Lung (tissue), 12 donors: Measurements from ENCODE around the gene INPP5E. TPM values are rescaled to one million over a fixed set of nuclear protein-coding genes. Genes with fewer than 3 reads are reported as not detected.

Source experiments
- ATAC-seq: fragments of 200-7000 bp; cut with Tn5 transposase; one replicate; pipeline ENCODE4 v1.9.1; 2020; ENCODE audit warnings: moderate number of reproducible peaks; ENCODE audit not compliant: insufficient read depth, low FRiP score
- DNase-seq, 3 donors: peaks; one replicate each; pipeline ENCODE4 v3.0.0-alpha.2; 2013 to 2017
- H3K27ac ChIP-seq, 2 donors: one replicate each; pipeline ENCODE4 v1.5.1; 2013; ENCODE audit warnings: mild to moderate bottlenecking in 2 of 2, moderate library complexity in 2 of 2, control low read depth in 1 of 2, inconsistent platforms in 1 of 2, low read depth in 1 of 2, low read length in 1 of 2
- H3K27me3 ChIP-seq, 3 donors: one replicate each; pipeline ENCODE4 v1.5.1; 2013; ENCODE audit warnings: low read length in 2 of 3; ENCODE audit not compliant: control insufficient read depth in 3 of 3, insufficient read depth in 3 of 3
- H3K36me3 ChIP-seq, 4 donors: one replicate each; pipeline ENCODE4 v1.5.1; 2013; ENCODE audit warnings: low read length in 4 of 4, mild to moderate bottlenecking in 1 of 4, moderate library complexity in 1 of 4; ENCODE audit not compliant: control insufficient read depth in 4 of 4, insufficient read depth in 4 of 4
- H3K4me1 ChIP-seq, 5 donors: one replicate each; pipeline ENCODE4 v1.5.1; 2013; ENCODE audit warnings: low read length in 5 of 5, mild to moderate bottlenecking in 2 of 5, moderate library complexity in 1 of 5; ENCODE audit not compliant: control insufficient read depth in 5 of 5, insufficient read depth in 5 of 5
- H3K4me3 ChIP-seq: one replicate; pipeline ENCODE4 v1.5.1; 2013; ENCODE audit warnings: mild to moderate bottlenecking, control low read depth, moderate library complexity
- H3K9ac ChIP-seq, 2 donors: one replicate each; pipeline ENCODE4 v1.5.1; 2013; ENCODE audit warnings: low read length in 2 of 2, control low read depth in 1 of 2; ENCODE audit not compliant: insufficient read depth in 1 of 2
- H3K9me3 ChIP-seq, 4 donors: one replicate each; pipeline ENCODE4 v1.5.1; 2013; ENCODE audit warnings: low read length in 3 of 4, mild to moderate bottlenecking in 1 of 4, moderate library complexity in 1 of 4; ENCODE audit not compliant: control insufficient read depth in 4 of 4, insufficient read depth in 3 of 4
- WGBS, 2 donors: extraction: QIAGEN DNeasy Blood & Tissue Kit; methylation state at CpG; one replicate each; pipeline ENCODE4 v1.1.7; 2013; 5-methylcytosine and 5-hydroxymethylcytosine counted together
- polyA plus RNA-seq, 2 donors: library from polyadenylated mRNA; stranded (reverse); fragments of 200-250 nt; gene quantifications; one replicate each; pipeline ENCODE4 v1.2.1, GENCODE V29; 2013
- total RNA-seq, 2 donors: library from RNA; depleted of rRNA in 1 of 2; stranded (reverse); fragments of >200 nt in 1 of 2; gene quantifications; one replicate each; pipeline ENCODE4 v1.2.1, GENCODE V29; 2014 to 2021
- TF ChIP-seq, protein P1 (sequence below): IDR thresholded peaks from 2 replicates; pipeline ENCODE4 v1.5.1; 2012; ENCODE audit warnings: mild to moderate bottlenecking; ENCODE audit errors: control extremely low read depth, extremely low read depth
- donor health status: control.
- donor health status: control.
- donor health status: Bipolar disorder and iron deficiency.
- donor health status: healthy.
- donor health status: DM: yes; HTN: yes; CAD: no.

Gene INPP5E
- total and polyA plus RNA-seq, 4 donors = 7.2 to 18.4 (median 8.6) TPM

DNA sequence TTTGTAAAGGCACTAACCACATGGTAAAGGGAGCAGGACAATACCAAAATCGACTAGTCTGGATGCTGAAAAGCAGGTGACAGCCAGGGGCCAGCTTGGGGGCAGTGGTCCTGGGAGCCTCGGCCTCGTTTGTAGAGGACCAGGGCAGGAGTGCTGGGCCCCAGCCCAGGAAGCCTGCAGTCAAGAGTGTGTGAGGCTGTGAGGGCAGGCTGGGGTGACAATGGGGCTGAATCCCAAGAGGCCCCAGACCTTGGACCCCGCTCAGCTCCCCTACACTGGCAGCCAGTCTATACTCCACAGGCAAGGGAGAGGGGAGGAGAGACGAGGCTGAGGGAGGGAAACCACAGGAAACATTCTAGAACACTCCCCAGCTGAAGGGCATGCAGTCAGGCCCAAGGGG lies 2.6 kb upstream of the INPP5E start:
- Histone ChIP-seq H3K36me3 (peaks cover 18 to 53% (median 33%) of the 10 kb centered on the region in 4 donors), H3K4me3 (no peak overlapping the region), H3K4me1 (peaks cover 4 to 19% (median 7%) of the 10 kb centered on the region in 5 donors), H3K27me3 (no peaks in the 10 kb centered on the region), H3K9ac (no peak overlapping the region), H3K27ac (no peak overlapping the region), H3K9me3 (no peaks in the 10 kb centered on the region)
- 83 to 86% methylated on average over 5 of the region's 5 CpGs for WGBS, 2 donors
- DNase-seq = no peak
- TF ChIP-seq, protein P1, sequence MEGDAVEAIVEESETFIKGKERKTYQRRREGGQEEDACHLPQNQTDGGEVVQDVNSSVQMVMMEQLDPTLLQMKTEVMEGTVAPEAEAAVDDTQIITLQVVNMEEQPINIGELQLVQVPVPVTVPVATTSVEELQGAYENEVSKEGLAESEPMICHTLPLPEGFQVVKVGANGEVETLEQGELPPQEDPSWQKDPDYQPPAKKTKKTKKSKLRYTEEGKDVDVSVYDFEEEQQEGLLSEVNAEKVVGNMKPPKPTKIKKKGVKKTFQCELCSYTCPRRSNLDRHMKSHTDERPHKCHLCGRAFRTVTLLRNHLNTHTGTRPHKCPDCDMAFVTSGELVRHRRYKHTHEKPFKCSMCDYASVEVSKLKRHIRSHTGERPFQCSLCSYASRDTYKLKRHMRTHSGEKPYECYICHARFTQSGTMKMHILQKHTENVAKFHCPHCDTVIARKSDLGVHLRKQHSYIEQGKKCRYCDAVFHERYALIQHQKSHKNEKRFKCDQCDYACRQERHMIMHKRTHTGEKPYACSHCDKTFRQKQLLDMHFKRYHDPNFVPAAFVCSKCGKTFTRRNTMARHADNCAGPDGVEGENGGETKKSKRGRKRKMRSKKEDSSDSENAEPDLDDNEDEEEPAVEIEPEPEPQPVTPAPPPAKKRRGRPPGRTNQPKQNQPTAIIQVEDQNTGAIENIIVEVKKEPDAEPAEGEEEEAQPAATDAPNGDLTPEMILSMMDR = no peak
- no peak for ATAC-seq

DNA sequence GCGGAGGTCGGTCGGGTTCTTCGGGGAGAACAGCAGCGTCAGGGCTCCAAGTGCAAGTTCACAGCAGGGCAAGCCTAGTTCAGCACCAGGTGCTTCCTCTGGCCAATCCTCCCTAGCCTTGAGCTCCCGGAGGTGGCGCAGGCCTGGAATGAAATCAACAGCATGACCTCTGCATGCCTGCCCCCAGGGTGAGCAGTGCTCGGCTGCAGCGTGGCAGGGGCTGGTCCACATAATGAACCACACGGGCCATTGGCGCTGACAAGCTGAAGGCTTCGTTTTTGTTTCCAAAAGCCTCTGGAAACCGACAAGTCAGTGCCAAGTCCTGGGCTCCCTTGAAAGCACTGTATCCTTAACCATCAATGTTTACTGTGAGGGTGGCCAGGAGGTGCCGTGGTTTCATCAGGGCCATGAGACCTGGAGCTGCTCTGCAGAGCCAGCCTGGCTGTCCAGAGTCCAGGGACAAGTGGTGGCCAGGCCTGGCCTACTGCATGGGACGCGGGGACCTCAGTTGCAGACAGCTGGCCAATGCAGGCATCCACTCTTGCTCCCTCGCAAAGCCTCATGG lies 2.1 kb upstream of the INPP5E start:
- 90 to 95% methylated on average over 17 of the region's 17 CpGs for WGBS, 2 donors
- H3K36me3 ChIP-seq = peaks cover 13 to 48% (median 32%) of the 10 kb centered on the region in 4 donors
- no peak overlapping the region for H3K9ac ChIP-seq
- H3K4me3 ChIP-seq = no peak overlapping the region
- H3K4me1 ChIP-seq = peaks cover 4 to 24% (median 10%) of the 10 kb centered on the region in 5 donors
- no peak for ATAC-seq
- TF ChIP-seq, protein P1 = no peak
- DNase-seq = no peak
- H3K27me3 ChIP-seq = no peaks in the 10 kb centered on the region
- H3K27ac ChIP-seq = no peak overlapping the region
- no peaks in the 10 kb centered on the region for H3K9me3 ChIP-seq

DNA sequence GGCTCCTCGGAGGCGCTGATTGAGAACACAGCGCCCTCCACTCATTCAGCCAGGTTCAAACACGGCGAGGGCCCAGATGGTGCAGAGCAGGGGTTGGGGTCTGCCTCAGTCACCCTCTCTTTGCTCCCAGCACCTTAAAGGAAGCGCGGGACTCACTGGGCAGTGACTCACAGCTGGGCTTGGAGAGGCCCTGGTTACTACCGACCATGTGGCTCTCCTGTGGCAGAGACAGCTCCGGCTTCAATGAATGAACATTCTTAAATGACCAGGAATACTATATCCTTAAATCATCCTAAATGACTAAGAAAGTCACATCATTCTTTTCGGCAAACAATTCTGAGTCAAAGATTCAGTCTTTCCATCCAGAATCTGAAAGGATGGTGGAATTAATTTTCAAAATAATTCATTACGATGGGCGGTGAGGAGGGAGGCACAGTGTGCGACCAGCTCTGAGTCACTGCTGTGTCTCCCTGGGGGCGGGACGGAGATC lies 1.6 kb upstream of the INPP5E start:
- DNase-seq = no peak
- Histone ChIP-seq H3K27me3 (no peaks in the 10 kb centered on the region), H3K4me3 (no peak overlapping the region), H3K4me1 (peaks cover 4 to 24% (median 10%) of the 10 kb centered on the region in 5 donors), H3K9me3 (no peaks in the 10 kb centered on the region), H3K36me3 (peaks cover 13 to 44% (median 30%) of the 10 kb centered on the region in 4 donors), H3K27ac (no peak overlapping the region), H3K9ac (no peak overlapping the region)
- ATAC-seq = no peak
- TF ChIP-seq, protein P1 = no peak
- 95 to 97% methylated on average over 15 of the region's 15 CpGs for WGBS, 2 donors
